ENCODE data around the gene PLCE1.

PLCE1 gene

GRCh38 chr10:94025806-94026205 is 32.1 kb downstream of the PLCE1 start:
- DNase-seq = peak in 1 of 2 experiments; percentile 79

- no peak for DNase-seq
Measured at GRCh38 chr10:94027197-94027596, 33.5 kb downstream of the PLCE1 start.

GRCh38 chr10:94029955-94030354 is 36.2 kb downstream of the PLCE1 start:
- DNase-seq = no peak

GRCh38 chr10:94035982-94036765 is 42.4 kb downstream of the PLCE1 start:
- no peak for DNase-seq

- DNase-seq = no peak
Measured at GRCh38 chr10:94036766-94037033, 43.0 kb downstream of the PLCE1 start.

- no peak for DNase-seq
Measured at GRCh38 chr10:94037286-94037685, 43.6 kb downstream of the PLCE1 start.

- DNase-seq = no peak
Measured at GRCh38 chr10:94038024-94038423, 44.3 kb downstream of the PLCE1 start.

GRCh38 chr10:94041206-94041605 is 47.5 kb downstream of the PLCE1 start:
- no peak for DNase-seq

GRCh38 chr10:94042001-94042833 is 48.5 kb downstream of the PLCE1 start:
- DNase-seq = peak in 1 of 2 experiments; percentile 2

- no peak for DNase-seq
Measured at GRCh38 chr10:94042834-94043175, 49.1 kb downstream of the PLCE1 start.

Measured in NCI-H446 (cell line).